Stimulated activated CD4-positive, alpha-beta T cell treated with anti-CD3 and anti-CD28 coated beads, Interleukin-12 subunit alpha, Interleukin-12 subunit beta, amount 100 ng/mL, for 24 hours (primary cell): ENCODE measurements around the gene ZCCHC7.
"Not testable (repeated sequence)": the region's sequence is repeated elsewhere in the genome, so short reads cannot be mapped to it uniquely, and the experiment has no call there.

Experiments
- DNase-seq, 2 experiments: peaks; one replicate each; pipeline ENCODE4 v3.0.0-alpha.2; 2020; ENCODE audit warnings: low read depth in 2 of 2

The ZCCHC7 gene

DNA sequence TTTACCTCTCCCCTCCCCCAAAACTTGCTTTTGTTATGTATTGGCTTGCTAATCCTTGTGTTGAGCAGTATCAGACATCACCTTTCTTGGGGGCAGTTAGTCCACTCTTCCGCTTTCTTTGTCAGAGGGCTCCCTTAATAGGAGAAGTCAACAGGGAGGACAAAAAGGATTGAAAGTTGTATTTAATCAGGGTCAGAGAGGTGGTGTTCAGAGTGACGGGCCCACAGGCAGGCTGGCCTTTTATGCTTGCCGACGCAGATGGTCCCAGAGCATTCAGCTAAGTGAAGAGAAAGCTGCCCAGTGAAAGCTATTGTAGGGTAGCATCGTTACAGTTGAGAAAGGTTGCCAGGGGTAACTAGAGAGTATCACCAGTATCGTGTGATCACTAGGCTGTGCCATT lies 131.1 kb downstream of the ZCCHC7 start:
- DNase-seq, result no peak

DNA sequence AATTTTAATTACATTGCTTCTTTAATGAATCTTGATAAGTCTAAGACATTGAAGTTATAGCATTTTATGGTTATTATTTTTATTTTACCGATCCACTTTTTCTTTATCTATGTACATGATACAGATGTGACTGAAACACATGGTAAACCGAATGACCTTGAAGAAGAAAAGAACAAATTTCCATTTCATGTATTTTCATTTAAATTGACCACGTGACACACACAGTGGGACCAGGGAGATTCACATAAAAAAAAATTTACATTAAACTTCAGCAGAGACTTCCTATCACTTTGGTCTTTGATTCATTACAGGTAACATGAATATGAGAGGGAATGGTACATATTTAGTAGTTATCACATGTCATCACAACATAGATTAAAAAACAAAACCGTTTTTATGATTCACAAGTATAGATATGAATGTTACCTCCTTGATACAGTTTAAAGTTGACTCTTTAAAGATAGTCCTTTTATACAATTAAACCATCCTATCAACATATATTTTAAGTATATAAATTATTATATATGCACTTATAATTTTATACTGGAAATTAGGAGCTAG lies 133.1 kb downstream of the ZCCHC7 start:
- no peak for DNase-seq

DNA sequence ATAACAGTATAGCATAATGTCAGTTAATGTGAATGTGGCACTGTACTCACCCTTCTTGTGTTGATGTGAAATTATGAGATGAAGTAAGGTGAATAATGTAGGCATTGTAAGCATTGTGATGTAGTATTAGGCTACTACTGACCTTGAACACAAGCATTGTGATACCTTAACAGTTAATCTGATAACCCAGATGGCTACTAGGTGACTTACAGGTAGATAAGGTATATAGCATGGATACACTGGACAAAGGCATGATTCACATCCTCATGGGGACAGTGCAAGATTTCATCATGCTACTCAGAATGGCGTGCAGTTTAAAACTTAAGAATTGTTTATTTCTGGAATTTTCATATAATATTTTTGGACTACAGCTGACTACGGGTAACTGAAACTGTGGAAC lies 134.8 kb downstream of the ZCCHC7 start:
- DNase-seq, result no peak

DNA sequence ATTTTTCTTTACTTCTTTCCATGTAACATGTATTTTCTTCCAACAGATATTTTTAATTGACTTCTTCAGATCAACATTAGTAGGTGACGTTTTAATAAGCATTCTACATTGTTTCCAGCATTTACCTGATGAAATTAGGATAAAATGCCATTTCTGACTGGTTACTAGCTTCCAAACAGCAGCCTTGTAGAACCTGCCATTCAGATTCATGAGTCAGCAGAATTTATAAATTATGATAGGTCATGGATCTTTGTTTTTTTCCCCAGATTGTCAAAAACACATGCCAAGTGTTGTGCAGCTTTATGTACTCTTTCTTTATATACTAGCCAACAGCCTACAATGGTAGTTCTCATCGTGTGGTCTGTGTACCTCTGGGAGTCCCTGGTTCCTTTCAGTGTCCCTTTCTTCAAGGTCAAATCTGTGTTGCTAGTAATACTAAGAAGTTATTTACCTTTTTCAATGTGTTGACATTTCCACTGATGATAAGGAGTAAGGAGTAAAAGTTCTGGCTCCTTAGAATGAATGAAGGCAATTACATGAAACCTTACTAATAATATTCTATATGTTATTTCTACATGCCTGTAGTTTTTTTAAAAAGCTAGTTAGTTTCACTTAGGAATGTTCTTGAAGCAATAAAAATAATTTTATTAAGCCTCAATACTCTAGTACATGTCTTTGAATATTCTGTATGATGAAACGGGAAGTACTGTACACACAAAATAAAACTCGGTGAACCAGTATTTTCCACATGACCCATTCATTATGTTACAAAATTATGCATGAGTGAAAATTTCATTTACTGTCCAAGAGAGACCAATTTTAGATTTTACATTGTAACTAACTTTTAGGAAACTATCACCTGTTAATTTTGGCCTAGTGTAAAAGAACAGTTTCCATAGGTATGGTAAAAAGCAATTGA lies 135.8 kb downstream of the ZCCHC7 start:
- no peak for DNase-seq

DNA sequence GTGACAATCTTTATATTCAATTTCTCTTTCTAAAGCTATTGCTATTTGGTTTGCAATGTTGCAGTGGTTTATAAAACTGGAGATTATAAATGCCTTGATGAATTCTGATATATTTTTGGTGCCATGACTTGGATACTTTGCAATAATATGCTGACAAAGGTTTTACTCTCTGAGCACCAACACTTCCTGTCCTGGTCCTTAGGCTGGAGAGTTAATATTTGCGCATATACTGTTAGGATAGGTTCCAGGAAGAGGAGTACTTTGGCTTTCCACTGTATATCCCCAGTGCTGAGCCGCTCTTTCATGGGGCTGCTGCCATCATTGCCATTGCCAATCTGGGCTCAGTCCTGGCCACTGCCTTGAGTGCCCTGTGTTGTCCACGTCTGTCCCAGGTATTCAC lies 139.6 kb downstream of the ZCCHC7 start:
- DNase-seq, result no peak

DNA sequence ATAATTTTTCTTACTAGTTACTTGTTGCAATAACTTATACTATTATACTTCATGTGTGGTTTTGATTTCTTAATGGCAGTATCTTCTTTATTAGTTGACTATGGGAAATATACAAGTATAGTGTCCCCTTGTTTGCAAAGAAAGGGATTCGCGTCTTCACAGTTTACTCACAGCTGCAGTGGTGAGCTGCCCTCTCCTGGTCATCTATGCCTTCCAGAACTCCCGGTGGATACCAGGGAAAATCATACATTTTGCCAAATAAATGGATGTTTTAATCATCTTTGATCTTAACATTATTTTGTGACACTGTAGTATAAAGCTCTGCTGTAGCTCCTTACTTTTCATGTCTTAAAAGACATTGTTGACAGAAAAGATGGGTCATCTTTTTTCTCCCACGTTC lies 142.0 kb downstream of the ZCCHC7 start:
- no peak for DNase-seq

DNA sequence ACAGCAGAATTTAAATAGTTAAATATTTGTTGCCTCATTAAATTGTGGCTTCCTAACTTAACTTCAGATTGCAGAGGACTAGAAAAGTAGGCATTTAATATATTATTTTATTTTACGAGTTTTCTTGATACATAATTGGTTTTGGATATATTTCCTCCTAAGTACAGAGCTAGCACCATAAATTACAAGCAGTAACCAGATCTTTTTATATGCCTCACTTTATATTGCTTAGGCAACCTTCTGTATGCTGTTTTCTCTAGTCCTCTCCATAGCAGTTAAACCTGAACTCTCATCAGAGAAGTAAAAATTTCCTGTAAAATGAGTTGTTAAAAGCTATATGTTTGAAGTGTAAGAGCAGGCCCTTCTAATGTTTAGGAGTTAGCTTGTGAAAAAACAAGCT lies 144.2 kb downstream of the ZCCHC7 start:
- DNase-seq, result no peak

DNA sequence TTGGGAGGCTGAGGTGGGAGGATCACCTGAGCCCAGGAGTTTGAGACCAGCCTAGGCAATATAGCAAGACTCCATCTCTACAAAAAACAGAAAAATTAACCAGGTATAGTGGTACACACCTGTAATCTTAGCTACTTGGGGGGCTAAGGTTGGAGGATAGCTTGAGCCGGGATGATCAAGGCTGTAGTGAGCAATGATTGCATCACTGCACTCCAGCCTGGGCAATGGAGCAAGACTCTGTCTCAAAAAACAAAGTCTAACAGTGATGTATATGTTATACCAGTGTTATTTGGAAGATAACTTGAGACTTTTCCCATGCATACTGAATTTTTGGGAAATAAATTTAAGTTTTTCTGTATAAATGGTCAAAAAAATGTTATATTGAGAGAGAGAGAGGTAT lies 146.3 kb downstream of the ZCCHC7 start:
- no peak for DNase-seq

DNA sequence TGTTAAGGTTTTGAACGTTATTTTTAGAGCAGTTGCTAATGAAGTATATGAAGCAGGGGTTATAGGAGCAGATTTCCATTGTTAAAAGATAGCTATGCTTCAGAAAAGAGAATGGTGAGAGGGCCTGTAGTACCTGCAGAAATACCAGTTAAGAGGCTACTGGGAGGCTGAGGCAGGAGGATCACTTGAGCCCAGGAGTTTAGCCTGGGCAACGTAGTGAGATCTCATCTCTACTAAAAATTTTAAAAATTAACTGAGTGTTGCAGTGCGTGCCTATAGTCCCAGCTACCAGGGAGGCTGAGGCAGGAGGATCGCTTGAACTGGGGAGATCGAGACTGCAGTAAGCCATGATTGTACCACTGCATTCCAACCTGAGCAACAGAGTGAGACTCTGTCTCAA lies 148.8 kb downstream of the ZCCHC7 start:
- DNase-seq, result no peak

DNA sequence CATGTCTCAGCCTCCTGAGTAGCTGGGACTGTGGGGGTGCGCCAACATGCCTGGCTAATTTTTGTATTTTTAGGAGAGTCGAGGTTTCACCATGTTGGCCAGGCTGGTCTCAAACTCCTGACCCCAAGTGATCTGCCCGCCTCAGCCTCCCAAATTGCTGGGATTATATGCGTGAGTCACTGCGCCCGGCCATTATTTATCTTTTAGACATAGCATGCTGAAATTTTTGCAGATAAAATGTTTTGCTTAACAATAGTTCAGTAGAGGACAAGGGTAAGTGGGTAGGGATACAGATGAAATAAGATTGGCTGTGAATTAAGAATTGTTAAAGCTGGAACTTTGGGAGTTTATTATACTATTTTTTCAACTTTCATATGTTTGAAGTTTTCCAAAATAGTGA lies 151.3 kb downstream of the ZCCHC7 start:
- no peak for DNase-seq

DNA sequence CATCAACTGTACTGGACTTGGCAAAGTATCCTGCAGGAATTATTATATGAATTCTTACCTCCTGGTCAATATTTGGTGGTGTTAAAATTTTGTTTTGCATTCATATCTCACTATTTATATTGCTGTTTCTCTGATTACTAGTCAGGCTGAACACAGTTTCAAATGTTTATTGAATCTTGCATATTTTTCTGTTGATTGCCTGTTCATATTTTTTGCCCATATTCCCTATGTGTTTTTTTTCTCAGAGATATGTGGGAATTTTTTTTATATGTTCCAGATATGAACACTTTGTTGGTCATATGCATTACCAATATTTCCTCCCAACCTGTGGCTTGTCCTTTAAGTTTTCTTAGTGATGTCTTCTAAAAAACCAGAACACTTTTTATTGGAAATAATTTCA lies 153.2 kb downstream of the ZCCHC7 start:
- no peak for DNase-seq

DNA sequence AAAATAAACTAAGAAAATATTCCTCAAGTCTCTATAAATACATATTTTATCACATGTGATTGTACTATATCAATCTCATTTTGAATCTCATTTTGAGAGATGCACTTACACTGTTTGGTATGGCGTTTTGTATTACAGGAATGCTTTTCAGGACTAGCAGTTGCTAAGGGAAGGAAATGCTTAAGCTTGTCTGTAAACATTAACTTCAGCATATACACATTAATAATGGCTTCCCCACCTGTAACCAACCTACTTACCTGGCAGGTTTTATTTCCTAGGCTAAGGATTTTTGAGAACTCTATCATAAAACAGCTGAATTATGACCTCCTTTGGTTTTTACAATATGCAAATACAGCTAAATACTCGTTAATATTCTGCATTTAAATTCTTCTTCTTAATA lies 161.2 kb downstream of the ZCCHC7 start:
- no peak for DNase-seq

DNA sequence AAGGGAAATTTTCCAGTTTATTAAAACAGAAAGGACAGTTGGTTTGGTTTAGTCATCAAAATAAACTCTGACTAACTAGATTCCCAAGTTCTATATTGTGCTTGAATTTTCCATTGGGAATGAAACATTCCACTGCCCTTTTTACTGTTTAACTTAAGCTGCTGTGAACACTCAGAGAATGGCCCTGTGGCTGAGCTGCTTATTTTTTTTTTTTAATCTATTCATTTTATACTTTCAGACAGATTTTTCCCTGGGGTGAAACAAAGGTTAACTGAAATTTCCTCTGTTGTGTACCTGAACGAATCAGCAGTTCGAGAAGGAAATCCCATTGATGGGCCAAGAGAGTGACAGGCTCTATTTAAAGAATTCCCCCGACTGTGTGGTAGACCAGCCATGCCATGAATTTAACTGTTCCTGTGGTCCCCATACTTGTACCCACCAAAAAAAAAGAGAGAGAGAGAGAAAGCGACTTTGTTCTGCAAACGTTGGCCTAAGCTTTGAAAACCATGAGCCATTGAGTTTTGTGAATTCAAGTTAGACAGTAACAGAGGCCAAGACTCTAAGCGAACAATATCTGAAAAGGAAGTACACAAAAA lies 163.5 kb downstream of the ZCCHC7 start:
- no peak for DNase-seq

DNA sequence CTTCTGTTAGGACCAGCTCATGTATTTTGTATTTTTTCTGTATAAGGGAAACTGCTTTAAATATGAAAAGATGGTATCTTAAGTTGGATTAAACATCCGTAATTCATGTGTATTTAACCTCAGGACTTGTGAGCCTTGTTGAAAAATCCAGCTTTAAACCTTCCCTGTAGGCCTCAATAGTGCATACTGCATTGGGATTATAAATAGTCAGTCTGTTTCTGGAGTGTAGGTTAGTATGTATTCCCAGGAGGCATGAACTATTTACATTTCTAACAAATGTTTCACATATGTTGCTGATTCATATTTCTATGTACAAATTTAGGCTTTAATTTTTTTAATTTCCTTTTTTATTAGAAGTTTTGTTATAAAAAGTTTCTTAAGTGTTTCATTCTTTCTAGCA lies 164.3 kb downstream of the ZCCHC7 start:
- DNase-seq, result no peak

DNA sequence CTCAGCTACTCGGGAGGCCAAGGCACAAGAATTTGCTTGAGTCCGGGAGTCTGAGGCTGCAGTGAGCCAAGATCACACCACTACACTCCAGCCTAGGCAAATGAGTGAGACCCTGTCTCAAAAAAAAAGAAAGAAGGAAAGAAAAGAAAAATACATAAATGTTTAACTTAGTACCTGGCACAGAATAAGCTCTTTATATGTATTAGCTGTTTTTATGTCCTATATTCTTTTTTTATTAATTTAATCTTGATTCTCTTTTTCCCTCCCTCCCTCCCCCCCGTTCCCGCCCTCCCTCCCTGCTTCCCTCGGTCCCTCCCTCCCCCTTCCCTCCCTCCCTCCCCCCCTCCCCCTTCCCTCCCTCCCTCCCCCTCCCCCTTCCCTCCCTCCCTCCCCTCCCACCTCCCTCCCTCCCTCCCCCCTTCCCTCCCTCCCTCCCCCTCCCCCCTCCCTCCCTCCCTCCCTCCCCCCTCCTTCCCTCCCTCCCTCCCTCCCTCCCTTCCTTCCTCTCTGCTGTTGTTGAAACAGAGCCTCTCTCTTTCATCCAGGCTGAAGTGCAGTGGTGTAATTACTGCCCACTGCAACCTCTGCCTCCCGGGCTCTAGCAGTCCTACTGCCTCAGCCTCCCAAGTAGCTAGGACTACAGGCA lies 166.3 kb downstream of the ZCCHC7 start:
- DNase-seq, result no peak

DNA sequence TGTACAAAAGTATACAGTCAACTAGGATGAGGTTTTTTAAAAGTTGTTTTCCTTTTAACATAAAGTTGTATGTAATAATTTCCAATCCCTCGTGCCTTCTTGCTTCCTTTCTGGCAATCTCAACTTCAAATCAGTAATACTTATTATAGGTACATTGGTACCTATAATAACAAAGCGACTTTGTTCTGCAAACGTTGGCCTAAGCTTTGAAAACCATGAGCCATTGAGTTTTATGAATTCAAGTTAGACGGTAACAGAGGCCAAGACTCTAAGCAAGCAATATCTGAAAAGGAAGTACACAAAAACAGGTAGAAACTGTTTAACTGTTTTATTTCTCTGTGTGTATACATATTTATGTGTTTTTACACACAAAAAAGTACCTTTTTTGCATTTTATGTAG lies 166.9 kb downstream of the ZCCHC7 start:
- no peak for DNase-seq

DNA sequence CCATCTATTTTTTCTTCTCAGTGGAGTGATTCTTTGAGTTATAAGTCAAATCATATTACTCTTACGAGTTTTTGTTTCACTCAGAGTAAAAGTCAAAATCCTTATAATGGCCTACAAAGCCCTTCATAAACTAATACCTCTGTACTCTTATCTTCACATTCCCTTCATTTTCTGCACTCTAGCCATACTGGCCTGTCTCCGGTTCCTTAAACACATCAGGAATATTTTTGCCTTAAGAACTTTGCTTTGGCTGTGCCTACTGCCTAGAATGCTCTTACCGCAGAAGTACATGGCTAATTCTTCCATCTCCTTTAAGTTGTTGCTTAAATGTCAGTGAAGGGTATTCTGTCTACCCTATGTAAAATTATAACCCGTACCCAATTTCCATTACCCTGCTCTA lies 169.3 kb downstream of the ZCCHC7 start:
- DNase-seq, result no peak

DNA sequence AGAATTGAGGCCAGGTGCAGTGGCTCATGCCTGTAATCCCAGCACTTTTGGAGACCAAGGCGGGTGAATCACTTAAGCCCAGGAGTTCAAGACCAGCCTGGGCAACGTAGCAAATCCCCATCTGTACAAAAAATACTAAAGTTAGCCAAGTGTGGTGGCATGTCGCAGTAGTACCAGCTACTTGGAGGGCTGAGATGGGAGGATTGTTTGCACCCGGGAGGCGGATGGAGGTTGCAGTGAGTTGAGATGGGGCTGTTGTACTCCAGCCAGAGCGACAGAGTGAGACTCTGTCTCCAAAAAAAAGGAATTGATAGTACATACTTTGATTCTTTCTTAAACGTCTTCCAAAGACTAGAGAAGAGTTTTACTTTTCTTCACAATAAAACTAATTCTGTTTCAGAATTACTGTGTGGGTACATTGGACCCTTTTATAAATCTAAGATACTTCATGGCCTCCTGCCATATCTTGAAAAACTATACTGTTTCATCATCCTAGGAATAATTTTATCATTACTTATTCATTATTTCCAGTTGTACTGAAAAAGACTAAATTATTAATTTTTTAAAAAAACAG lies 170.1 kb downstream of the ZCCHC7 start:
- no peak for DNase-seq

DNA sequence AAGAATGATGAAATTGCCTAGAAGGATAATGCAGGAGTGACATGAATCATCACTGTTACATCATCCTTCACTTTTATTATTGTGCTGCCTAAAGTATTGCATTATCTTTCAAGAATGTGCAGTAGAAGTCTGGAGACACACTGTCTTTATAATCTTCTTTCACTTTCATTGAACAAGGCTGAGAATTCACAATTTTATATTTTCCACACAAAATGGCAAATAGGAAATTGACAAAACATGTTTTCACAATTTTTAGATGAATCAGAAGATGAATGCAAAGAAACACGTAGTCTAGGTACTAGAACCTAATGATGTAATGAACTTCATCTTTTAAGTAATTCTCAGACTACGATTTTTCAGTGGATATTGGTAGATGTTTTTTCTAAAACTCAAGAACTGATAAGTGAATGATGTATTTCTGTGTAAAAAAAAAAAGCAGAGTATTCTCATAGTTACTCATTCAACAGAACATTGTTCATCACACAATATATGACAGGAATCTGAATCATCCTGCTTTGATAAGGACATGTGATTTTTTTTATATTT lies 170.6 kb downstream of the ZCCHC7 start:
- no peak for DNase-seq

DNA sequence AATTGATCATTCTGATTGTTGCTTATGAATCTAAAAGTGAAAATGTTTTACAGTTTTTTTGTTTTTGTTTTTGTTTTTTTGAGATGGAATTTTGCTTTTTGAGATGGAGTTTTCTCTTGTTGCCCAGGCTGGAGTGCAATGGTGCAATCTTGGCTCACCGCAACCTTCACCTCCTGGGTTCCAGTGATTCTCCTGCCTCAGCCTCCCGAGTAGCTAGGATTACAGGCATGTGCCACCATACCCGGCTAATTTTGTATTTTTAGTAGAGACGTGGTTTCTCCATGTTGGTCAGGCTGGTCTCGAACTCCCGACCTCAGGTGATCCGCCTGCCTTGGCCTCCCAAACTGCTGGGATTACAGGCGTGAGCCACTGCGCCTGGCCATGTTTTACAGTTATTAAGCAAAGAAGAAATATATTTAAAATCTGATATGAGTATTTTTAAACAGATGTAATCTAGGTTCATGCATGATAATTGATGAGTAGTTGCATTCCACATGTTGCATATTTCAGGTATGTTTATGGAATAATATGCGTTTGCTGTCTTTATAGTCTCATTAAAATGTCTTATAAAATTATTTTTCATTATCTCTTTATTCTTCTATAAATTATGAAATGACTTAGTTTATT lies 171.4 kb downstream of the ZCCHC7 start:
- not testable (repeated sequence) for DNase-seq

DNA sequence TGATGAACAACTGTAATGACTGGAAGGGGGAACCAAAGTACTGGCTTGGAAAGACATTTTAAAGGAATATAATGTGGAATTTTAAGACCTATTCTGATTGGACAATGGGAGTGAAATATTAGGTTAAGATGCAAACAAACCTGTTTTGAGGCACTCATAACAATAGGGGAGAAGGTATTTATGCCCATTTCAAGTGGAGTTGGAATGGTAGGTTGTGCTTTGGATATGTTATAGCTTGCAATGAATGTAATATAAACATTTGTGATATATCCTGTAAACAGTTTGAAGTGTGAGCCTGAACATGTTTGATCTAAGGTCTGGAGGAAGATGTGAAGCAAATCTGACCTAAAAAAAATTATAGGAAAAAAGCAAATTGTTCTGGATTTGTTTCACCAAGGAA lies 172.5 kb downstream of the ZCCHC7 start:
- DNase-seq, result no peak
